Fibroblast of gingiva (primary cell): ENCODE measurements around the gene FNDC5.
"Not testable (repeated sequence)": the region's sequence is repeated elsewhere in the genome, so short reads cannot be mapped to it uniquely, and the experiment has no call there.

Source experiments
- DNase-seq: peaks from one replicate; pipeline ENCODE4 v3.0.0-alpha.2; 2011; ENCODE audit warnings: low read depth

FNDC5 gene

DNA sequence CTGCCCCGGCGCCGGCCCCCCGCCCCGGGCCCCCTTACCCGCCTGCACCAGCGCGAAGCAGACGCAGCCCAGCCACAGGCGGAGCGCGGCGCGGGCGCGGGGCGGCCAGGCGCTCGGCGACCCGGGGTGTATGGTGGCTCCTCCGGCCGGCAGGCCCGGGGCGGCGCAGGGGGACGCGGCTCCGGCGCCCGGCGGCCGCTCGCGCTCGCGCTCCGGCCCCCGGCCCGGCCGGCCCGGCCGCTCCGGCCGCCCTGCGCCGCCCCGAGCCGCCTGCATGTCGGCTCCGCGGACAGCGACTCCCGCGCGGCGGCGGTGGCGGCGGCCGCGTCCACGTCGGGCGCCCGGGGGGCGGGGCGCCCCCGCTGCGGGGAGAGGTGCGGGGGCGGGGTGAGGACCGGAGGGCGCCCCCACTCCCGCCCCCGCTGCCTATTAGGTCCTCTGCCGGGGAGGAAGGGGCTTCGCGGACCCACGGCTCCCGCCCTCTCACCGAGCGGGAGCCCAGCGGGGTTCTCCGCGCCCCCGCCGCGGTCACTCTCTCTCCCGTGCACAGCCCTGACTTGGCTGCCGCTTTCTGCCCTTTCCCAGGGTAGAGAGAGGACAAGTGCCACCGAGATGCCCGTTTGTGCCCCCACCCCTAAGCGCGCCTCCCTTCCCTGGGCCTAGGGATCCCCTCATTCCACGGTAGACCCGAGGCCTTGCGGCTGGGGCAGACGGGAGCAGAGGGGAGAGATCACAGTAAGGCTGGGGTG is at the start of gene FNDC5:
FNDC5 (minus strand) TSS at position 298 of the 749 bp plus-strand sequence.
- no peak for DNase-seq

DNA sequence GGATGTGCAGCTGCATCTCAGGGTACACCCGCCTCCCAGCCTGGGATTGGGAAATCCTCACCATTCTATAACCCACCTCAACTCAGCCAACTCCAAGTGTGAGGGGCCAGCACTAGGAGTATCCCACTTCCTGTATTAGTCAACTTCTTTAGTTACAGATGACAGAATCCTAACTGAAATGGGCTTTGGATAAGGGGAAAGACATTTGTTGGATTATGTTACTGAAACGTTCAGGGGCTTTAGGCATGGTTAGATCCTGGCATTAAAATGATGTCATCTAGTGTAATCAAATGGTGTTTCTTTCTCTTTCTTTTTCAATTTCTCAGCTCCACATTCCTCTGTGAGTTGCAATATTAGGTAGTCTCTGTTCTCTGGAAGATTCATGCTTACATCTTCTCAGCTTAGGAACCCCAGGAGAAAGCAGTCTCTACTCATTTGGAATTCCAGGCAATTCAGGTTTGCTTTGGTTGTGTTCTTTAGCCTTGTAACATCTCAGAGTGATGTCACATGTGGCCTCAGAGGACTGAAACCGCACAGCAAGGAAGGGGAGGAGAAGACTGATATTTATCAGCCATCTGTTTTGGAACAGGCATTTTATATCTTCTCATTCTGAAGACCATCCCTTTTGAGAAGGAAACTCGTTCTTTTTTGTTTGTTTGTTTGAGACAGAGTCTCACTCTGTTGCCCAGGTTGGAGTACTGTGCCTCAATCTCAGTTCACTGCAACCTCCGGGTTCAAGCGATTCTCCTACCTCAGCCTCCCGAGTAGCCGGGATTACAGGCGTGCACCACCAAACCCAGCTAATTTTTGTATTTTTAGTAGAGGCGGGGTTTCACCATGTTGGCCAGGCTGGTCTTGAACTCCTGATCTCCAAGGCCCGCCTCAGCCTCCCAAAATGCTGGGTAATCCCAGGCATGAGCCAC is 49.4 kb upstream of the FNDC5 start:
- DNase-seq, result no peak

DNA sequence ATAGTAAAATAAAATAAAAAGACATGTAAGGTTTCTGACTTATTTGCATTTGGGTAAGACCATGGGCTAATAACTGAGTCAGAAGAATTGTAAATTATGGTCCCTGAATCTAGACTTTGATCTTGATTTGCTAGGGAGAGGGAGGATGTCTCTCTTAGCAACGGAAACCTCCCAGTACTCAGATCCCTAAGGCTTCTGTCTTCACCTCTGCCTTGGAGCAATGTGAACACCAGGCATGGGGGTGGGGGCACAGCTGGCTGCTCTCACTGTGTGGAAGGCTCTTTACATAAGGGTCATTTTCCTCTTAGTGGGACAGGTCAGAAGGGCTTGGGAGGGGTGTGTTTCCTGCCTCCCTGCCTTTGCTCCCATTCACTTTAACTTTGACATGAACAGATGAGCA is 47.5 kb upstream of the FNDC5 start:
- no peak for DNase-seq

DNA sequence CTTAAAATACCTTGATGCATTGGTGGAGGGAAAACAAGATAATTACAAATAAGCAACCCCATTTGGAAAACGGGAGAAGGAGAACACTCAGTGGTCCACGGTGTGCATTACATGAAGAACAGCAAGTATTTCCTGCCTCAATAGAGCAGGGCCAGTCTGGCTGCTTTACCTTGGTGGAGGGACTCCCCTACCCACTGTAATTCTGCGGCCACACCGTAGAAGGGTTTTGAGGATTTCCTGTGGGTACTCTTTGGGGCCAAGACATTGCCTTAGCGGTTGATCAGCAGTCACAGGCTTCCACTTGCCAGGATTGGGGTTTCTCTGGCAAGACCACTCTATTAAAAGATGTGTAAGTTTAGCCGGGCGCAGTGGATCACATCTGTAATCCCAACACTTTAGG is 46.8 kb upstream of the FNDC5 start:
- DNase-seq, result no peak

DNA sequence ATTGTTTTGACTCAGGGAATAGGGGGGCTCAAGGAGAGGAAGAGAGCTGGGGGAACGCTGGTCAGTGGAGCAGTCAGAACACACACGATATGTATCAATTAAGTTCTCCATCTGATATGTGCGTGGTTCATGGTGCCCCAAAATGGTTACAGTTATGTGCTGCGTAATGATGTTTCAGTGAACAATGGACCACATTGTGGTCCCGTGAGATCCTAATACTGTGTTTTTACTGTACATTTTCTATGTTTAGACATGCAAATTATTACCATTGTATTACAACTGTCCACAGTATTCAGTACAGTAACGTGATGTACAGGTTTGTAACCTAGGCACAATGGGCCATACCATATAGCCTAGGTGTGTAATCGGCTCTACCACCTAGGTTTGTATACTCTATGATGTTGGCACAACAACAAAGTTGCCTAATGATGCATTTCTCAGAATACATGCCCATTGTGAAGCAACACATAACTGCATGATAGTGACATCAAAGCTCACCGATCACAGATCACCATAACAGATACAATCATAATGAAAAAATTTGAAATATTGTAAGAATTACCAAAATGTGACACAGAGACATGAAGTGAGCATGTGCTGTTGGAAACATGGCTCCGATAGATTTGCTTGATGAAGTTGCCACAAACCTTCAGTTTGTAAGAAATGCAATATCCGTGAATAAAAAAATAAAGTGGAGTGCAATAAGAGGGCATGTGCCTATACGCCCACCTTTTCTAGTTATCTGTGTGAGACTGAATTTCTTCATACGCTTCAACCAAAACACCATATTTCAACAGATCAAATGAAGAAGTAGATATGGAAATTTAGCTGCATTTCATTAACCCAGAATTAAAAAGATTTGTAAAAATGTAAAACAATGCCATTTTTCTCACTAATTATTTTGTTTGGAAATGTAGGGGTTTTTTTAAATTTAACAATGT is 45.3 kb upstream of the FNDC5 start:
- DNase-seq, result no peak

DNA sequence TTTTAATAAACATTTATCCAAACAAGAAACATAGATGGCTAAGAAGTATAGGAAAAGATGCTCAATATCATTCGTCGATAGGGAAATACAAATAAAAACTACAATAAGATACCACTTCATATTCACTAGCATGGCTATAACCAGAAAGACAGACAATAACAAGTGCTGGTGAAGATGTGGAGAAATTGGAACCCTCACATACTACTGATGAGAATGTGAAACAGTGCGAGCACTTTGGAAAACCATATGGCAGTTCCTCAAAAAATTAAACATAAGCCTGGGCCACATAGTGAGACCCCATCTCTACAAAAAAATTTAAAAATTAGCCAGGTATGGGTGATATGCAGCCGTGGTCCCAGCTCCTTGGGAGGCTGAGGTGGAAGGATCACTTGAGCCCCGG is 39.6 kb upstream of the FNDC5 start:
- no peak for DNase-seq

DNA sequence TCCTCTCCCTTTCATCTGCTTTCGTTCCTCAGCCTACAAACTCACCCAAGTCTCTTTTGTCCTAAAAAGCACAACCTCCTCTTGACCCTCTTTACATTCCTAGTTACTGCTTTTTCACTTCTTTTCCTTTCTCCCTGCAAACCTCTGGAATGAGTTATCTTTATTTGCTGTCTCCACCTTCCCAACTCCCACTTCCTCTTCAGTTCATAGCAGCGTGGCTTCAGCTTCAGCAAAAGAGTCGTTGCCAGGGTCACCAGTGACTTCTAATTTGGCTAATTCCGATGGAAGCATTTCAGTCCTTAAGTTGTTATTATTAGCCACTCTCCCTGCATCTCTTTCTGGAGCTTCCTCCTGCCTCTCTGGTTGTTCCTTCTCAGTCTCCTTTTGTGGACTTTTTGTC is 36.7 kb upstream of the FNDC5 start:
- no peak for DNase-seq

DNA sequence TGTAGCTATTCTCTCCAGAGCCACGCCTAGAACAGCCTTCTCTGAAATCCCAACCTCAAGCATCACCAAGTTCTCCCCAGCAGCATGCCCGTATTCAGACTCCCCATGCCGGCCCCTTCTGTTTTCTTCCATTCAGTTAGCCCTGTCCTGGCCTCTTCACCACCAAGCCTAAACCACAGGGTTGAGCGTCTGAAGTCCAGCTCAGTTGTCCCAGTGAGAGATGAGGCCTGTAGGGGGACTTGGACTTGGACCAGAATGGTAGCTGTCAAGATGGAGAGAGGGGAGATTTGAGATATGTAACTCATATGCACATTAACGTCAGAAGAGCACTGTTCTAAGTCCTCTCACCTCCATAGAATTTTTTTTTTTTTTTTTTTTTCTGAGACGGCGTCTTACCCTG is 35.9 kb upstream of the FNDC5 start:
- no peak for DNase-seq

DNA sequence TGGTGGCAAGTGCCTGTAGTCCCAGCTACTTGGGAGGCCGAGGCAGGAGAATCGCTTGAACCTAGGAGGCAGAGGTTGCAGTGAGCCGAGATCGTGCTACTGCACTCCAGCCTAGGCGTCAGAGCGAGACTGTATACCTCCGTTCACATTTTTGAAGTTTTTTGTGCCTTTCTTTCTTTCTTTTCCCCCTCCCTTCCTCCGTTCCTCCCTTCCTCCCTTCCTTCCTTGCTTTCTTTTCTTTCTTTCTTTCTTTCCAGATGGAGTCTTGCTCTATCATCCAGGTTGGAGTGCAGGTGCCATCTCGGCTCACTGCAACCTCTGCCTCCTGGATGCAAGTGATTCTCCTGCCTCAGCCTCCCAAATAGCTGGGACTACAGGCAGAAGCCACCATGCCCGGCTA is 34.9 kb upstream of the FNDC5 start:
- not testable (repeated sequence) for DNase-seq

DNA sequence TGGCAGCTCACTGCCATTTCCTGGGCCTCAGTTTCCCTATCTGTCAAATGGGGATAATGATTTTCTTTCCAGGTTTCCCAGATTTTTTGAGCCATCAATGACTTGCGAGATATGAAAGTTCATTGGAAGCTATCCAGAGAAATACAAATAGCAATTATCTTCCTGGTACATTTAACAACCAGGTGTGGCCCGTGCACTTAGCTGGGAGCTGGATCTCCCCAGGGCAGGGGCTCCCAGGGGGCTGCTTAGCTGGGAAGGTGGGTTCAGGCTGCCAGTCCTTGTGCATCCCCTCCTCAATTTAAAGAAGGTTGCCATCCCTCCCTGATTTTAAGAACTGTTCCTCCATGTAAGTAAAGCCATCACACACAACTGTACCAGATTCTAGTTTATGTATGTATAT is 34.1 kb upstream of the FNDC5 start:
- DNase-seq, result no peak

DNA sequence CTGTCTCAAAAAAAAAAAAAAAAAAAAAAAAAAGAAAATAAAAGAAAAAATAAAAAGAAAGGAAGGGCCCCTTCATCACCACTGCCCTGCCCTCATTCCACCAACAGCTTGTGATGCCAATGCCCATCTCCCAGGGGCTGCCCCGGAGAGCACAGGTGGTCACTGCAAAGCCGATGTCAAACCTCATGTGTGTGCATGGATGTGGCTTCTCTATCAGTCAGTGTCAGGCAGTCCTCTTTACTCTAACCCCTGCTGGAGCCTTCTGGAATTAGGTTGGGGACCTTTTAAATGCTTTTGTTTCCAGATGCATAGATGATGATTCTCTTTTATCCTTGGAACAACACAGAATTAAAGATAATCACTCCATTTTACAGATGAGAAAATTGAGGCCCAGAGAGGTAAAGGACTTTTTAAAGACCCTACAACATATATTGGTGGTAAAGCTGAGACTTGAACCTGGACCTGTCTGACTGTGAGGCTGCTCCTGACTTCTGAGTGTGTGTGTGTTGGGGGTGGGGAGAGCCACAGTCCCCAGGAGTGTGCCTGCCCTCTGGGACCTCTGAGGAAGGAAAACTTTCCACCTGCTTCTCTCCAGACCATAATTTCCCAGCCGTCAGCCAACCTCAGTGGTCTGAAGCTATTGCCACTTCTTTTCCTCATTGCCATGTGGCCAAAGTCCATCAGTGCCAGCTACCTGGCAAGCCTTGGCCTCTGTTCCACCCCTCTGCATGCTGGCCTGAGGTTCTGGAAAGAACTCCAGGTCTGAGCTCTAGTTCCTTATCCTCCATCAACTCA is 33.5 kb upstream of the FNDC5 start:
- no peak for DNase-seq

DNA sequence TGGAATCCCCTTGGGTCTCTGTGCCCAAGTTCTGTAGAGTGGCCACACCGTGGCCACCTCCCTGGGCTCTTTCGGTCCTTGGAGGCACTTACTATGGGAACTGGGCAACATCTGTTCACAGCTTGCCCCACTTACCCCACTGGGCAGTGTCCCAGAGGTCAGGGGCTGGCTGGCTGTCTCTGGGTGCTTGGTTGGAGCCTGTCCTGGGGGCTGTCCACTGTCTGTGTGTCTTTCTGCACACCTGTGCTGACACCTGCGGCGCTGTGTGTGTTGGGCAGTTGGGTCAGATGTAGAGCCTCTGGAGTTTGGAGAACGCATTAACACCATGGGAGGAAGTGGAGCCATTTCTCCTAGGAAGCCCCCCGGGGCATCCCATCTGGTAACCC is 31.8 kb upstream of the FNDC5 start:
- no peak for DNase-seq

DNA sequence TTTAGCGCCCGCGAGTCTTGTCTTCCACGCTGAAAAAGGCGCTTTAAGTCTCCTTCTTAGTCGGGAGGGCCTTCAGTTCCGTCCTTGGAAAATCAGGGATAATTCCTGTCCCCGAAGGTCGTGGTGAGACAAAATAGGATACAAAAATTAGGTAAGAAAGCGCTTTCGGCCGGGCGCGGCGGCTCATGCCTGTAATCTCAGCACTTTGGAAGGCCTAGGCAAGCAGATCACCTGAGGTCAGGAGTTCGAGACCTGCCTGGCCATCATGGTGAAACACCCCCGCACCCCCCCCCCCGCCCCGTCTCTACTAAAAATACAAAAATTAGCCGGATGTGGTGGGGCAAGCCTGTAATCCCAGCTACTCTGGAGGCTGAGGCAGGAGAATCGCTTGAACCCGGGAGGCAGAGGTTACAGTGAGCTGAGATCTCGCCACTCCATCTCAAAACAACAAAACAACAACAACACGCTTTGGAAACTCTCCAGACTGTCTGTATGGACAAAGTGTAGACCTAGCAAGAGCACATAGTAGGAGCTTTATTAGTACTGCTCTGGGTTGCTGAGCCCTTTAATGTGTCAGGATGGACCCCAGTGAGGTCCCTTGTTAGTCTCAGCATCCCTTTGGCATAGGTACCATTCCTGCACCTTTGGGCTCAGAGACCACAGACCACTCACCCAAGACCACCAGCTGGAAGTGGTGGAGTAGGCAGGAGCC is 31.3 kb upstream of the FNDC5 start:
- DNase-seq, result no peak

DNA sequence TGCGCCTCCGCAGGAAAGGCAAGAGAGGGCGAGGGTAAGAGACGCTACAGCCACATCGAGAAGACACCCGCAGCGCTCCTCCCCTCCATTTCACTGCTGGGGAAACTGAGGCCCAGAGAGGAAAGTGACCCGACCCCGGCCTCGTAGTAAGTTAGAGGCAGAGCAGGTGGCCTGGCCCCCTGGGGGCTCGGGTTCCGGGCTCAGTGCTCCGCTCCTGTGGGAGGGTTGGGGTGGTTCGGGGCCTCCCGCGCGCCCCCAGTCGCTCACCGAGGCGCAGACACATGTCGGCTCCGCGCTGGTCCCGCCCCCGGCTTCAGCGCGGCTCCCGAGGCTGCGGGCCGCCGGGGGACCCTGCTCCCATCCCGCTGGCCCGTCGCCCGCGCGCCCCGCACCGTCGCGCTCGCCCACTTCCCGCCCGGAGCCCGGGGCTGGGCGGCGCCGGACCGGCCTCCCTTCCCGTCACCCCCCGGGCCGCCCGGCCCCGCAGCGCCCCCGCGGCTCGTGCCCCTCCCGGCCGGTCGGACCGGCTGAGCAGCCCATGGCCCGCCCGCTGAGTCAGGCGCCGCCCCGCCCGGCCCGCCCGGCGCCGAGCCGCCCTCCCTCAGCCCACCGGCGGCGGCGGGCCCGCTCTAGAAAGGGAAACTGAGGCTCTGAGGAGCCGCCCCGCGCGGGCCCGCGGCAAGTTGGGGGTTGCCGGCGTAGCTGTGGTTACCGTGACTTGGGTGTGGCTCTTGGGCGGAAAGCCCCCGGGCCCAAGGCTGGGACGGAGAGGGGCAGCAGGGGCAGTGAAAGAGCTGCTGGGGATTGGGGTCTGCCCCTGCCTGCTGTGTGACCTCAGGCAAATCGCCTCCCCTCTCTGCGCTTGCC is 30.5 kb upstream of the FNDC5 start, which contains the start of gene TMEM54:
TMEM54 (minus strand) TSS at position 434 of the 867 bp plus-strand sequence; CDS start at position 283, 151 bp downstream.
- peak; percentile 37 for DNase-seq

DNA sequence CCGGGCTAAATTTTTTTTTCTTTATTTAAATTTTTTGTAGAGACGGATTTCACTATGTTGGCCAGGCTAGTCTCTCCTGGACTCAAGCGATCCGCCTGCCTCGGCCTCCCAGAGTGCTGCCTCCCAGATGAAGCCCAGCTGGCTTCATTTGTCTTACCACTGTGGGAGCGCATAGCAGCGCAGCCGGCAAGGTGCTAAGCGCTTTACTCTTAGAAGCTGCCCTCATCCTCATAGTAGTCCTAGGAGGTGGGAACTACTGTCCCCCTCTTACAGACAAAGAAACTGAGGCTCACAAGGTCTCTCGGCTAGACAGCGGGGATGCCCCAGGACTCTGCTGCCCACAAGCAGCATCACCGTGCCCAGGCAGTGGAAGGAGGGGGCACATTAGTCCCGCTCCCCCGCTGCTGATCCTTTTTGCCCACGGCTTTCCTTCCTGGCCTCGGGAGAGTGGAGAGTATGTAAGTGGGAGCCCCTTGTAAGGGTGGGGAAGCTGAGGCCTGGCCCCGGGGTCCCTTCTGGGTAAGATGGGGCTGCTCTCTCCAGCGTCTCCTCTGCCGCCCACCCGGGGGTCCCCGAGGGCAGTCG is 29.8 kb upstream of the FNDC5 start:
- no peak for DNase-seq

DNA sequence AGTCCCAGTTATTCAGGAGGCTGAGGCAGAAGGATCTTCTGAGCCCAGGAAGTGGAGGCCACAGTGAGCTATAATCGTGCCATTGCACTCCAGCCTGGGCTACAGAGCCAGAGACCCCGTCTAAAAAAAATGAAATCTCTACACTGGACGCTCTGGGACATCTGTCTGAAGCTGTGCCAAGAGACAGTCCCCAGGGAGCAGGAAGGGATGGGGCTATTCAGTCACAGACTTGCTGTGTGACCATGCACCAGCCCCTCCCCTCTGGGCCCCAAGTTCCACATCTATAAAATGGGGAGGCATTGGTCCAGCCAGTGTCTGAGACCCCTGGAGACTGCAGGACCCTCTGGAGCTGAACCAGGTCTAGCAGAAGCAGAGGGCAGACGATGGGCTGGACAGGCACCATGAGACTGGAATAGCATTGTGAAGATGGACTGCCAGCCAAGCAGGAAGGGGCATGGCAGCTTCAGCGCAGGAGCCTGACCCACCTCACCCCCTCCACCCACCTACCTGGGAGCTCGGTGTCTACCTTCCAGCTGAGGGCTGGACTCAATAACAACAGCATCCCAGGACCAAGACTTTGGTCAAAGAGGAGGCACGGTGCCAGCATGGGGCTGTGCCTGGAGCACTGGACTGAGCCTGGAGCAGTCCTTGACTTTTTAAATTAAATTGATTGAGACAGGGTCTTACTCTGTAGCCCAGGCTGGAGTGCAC is 29.0 kb upstream of the FNDC5 start:
- DNase-seq, result no peak

DNA sequence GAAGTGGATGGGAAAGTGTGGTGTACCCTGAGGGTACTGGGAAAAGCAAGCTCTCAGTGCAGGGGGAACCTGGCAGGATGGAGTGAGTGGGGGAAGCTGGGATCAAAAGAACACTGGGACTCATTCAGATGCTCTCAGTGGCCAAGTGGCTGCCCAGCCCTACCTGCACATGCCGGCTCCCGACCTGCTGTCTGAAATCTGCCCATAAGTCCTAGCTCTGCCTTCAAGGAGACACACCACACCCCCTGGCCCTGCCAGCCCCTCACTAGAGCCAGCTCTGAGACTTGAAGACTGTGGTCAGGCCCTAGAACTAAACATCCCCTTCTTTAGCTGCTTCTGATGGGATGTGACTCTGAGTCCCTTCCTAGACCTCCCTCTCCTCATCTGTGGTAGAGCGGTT is 28.2 kb upstream of the FNDC5 start:
- DNase-seq, result no peak

DNA sequence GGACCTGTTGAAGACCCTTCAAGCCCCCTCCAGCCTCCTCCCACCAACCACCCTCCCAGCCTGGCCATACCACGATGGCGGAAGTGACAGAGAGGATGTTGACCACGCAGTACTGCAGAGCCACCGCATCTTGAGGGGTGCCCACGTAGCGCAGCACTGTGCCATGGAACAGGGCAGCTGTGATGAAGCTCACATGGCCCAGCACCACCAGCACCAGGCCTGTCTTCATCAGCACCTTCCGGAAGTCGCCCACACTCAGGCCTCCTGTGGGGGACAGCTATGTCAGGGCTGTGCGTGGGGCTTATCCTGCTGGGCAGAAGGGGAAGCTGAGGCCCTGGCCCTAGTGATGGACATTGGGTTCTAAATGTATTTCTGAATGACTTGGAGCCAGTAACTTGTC is 27.3 kb upstream of the FNDC5 start:
- no peak for DNase-seq
